ENCODE results near the gene DCAF7. TPM values are rescaled to one million over a fixed set of nuclear protein-coding genes. Genes with fewer than 3 reads are reported as not detected.

The DCAF7 gene
- total and polyA plus RNA-seq, 2 experiments from 2014 or later: 55.1 to 56.7 TPM

- peaks cover 3% of the 10 kb centered on the region for H3K4me1 ChIP-seq (ENCODE audit: low read depth)
- H3K36me3 ChIP-seq: no peaks in the 10 kb centered on the region
- no peak for DNase-seq (ENCODE audit: low read depth in 1 of 2, low spot score in 1 of 2)
- H3K9me3 ChIP-seq (ENCODE audit: low read depth): no peaks in the 10 kb centered on the region
- no peak overlapping the region for H3K4me3 ChIP-seq
- TF ChIP-seq, protein P1, sequence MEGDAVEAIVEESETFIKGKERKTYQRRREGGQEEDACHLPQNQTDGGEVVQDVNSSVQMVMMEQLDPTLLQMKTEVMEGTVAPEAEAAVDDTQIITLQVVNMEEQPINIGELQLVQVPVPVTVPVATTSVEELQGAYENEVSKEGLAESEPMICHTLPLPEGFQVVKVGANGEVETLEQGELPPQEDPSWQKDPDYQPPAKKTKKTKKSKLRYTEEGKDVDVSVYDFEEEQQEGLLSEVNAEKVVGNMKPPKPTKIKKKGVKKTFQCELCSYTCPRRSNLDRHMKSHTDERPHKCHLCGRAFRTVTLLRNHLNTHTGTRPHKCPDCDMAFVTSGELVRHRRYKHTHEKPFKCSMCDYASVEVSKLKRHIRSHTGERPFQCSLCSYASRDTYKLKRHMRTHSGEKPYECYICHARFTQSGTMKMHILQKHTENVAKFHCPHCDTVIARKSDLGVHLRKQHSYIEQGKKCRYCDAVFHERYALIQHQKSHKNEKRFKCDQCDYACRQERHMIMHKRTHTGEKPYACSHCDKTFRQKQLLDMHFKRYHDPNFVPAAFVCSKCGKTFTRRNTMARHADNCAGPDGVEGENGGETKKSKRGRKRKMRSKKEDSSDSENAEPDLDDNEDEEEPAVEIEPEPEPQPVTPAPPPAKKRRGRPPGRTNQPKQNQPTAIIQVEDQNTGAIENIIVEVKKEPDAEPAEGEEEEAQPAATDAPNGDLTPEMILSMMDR (IDR thresholded peaks at IDR 0.05; ENCODE audit: low read depth, low read length): no peak
- no peaks in the 10 kb centered on the region for H3K27me3 ChIP-seq
- H3K27ac ChIP-seq: no peak overlapping the region
These were observed 85.5 kb downstream of the DCAF7 start for GRCh38 chr17:63635787-63636186.

DNA sequence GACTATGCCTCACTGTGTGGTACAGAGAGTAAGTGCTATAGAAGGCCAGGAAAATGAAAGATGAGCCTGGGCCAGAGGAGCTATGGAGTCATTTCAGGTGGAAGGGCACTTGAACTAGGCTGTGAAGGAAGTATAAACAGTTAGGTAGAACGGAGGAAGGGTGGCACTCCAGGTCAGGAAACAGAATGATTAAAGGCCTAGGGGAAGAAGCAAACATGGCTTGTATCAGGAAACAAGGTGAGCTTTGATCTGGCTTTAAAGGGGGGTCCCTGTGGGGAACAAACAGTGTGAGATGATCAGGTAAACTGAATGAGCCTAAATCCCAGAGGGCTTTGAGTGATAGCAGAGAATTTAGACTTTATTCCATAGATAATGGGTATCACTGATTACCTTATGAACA is 88.8 kb downstream of the DCAF7 start:
- Histone ChIP-seq H3K27ac (no peak overlapping the region), H3K9me3 (ENCODE audit: low read depth) (no peaks in the 10 kb centered on the region), H3K4me1 (ENCODE audit: low read depth) (peaks cover 3% of the 10 kb centered on the region), H3K36me3 (no peaks in the 10 kb centered on the region), H3K4me3 (no peak overlapping the region), H3K27me3 (no peaks in the 10 kb centered on the region)
- DNase-seq (ENCODE audit: low read depth in 1 of 2, low spot score in 1 of 2): no peak
- TF ChIP-seq, protein P1 (IDR thresholded peaks at IDR 0.05; ENCODE audit: low read depth, low read length): no peak

DNA sequence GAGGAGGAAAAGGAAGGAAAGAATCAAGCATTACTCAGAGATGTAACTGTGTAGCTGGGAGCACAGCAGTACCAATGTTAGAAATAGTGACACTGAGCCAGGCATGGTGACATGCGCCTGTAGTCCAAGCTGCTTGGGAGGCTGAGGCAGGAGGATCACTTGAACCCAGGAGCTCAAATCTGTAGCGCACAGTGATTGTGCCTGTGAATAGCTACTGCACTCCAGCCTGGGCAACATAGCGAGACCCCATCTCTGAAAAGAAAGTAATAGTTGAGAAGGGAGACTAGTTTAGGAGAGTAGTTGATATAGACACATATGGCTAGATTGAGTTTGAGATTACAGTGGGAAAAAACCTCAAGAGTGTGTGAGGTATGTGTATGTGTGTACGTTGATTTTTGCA is 89.8 kb downstream of the DCAF7 start:
- TF ChIP-seq, protein P1 (IDR thresholded peaks at IDR 0.05; ENCODE audit: low read depth, low read length): no peak
- DNase-seq (ENCODE audit: low read depth in 1 of 2, low spot score in 1 of 2): no peak
- no peak overlapping the region for H3K4me3 ChIP-seq
- peaks cover 3% of the 10 kb centered on the region for H3K4me1 ChIP-seq (ENCODE audit: low read depth)
- no peaks in the 10 kb centered on the region for H3K9me3 ChIP-seq (ENCODE audit: low read depth)
- H3K27ac ChIP-seq: no peak overlapping the region
- H3K27me3 ChIP-seq: no peaks in the 10 kb centered on the region
- H3K36me3 ChIP-seq: no peaks in the 10 kb centered on the region

DNA sequence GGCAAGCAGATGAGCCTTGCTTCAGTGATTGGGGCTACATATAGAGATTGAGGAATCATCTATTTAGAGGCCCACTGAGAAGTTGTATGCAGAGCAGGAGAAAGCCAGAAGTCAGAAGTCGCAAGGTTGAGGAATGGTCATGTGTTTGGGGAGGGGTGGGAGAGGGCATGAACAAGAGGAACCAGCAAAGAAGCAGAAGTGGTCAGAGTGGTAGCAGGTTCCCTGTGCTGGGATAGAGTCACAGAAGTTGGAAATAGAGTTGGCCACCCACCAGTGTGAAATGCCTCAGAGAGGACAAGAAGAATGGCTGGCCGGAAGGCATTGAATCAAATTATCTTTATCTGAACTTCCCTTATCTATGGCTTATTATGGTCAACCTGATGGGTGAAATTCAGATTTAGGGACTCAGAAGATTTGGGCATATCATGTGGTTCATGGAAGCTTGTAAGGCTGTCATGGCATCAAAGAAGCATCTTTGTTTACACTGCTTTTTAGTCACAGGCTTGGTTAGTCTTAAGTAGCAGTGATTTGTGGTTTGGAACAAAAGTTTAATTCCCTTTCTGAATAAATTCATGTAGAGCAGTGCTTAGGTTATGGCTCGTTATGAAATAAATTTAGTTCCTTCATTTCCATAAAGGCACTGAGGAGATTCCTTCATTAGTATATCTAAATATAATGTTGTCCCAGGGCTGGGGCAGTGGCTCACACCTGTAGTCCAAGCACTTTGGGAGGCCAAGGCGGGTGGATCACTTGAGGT is 91.6 kb downstream of the DCAF7 start:
- no peaks in the 10 kb centered on the region for H3K36me3 ChIP-seq
- TF ChIP-seq, protein P1 (IDR thresholded peaks at IDR 0.05; ENCODE audit: low read depth, low read length): no peak
- no peak overlapping the region for H3K27ac ChIP-seq
- H3K27me3 ChIP-seq: no peaks in the 10 kb centered on the region
- no peaks in the 10 kb centered on the region for H3K9me3 ChIP-seq (ENCODE audit: low read depth)
- no peak overlapping the region for H3K4me3 ChIP-seq
- no peak for DNase-seq (ENCODE audit: low read depth in 1 of 2, low spot score in 1 of 2)
- H3K4me1 ChIP-seq (ENCODE audit: low read depth): peaks cover 3% of the 10 kb centered on the region

Other genes starting within 250 kb of the DCAF7 start
- 7.4 and 11.3 TPM in 2 replicates for gene CYB561, start 104.2 kb upstream of the DCAF7 start, total RNA-seq
- 7.4 and 21.5 TPM in 2 replicates for gene CYB561, start 104.2 kb upstream of the DCAF7 start, polyA plus RNA-seq
- 2.1 and 3.2 TPM in 2 replicates for gene ACE, start 73.4 kb upstream of the DCAF7 start, total RNA-seq
- 1.8 and 2.5 TPM in 2 replicates for gene ACE, start 73.4 kb upstream of the DCAF7 start, polyA plus RNA-seq
- gene KCNH6, start 27.1 kb upstream of the DCAF7 start, total RNA-seq: 0.06 and 0.11 TPM in 2 replicates
- 0.44 TPM in 1 of 2 replicates, not detected in the other for gene KCNH6, start 27.1 kb upstream of the DCAF7 start, polyA plus RNA-seq
- gene TACO1, start 50.4 kb downstream of the DCAF7 start, total RNA-seq: 25.6 and 34.1 TPM in 2 replicates
- gene TACO1, start 50.4 kb downstream of the DCAF7 start, polyA plus RNA-seq: 41.3 and 54.9 TPM in 2 replicates
- gene MAP3K3, start 71.9 kb downstream of the DCAF7 start, total RNA-seq: 28.1 and 31.1 TPM in 2 replicates
- gene MAP3K3, start 71.9 kb downstream of the DCAF7 start, polyA plus RNA-seq: 26.5 and 31.9 TPM in 2 replicates
- 58.8 and 76.3 TPM in 2 replicates for gene LIMD2, start 149.6 kb downstream of the DCAF7 start, total RNA-seq
- gene LIMD2, start 149.6 kb downstream of the DCAF7 start, polyA plus RNA-seq: 58.6 and 74.1 TPM in 2 replicates
- gene STRADA, start 191.3 kb downstream of the DCAF7 start, total RNA-seq: 22.7 and 30.3 TPM in 2 replicates
- gene STRADA, start 191.3 kb downstream of the DCAF7 start, polyA plus RNA-seq: 43.2 and 53.1 TPM in 2 replicates
- 27.6 and 30.0 TPM in 2 replicates for gene CCDC47, start 223.1 kb downstream of the DCAF7 start, total RNA-seq
- gene CCDC47, start 223.1 kb downstream of the DCAF7 start, polyA plus RNA-seq: 54.7 and 56.5 TPM in 2 replicates
- gene DDX42, start 223.7 kb downstream of the DCAF7 start, total RNA-seq: 49.0 and 91.0 TPM in 2 replicates
- 58.1 and 71.6 TPM in 2 replicates for gene DDX42, start 223.7 kb downstream of the DCAF7 start, polyA plus RNA-seq